ENCODE data around the gene MYO9A. TPM values are rescaled to one million over a fixed set of nuclear protein-coding genes. Genes with fewer than 3 reads are reported as not detected.

The MYO9A gene
- total RNA-seq, 1 experiment from 2014 or later: 21.4 TPM

GRCh38 chr15:71916834-71917233, 201.1 kb downstream of the MYO9A start:
- Histone ChIP-seq H3K79me1 (ENCODE audit: insufficient read depth, low read depth, low read length, poor library complexity, severe bottlenecking) (no peaks in the 10 kb centered on the region), H2AK5ac (ENCODE audit: insufficient read length, low read length) (no peak overlapping the region), H3K23me2 (ENCODE audit: insufficient read length, low read depth, low read length, poor library complexity, severe bottlenecking) (no peaks in the 10 kb centered on the region), H3K79me2 (ENCODE audit: insufficient read depth, low read length) (no peaks in the 10 kb centered on the region), H3K9me3 (ENCODE audit: control insufficient read depth, low read depth, low read length) (no peaks in the 10 kb centered on the region), H3K9ac (ENCODE audit: extremely low read depth, insufficient read length, low read length) (no peak overlapping the region), H3K4me1 (ENCODE audit: insufficient read depth, low read length) (no peaks in the 10 kb centered on the region), H3K27ac (ENCODE audit: insufficient read length, low read depth, low read length) (no peak overlapping the region), H3K4me2 (ENCODE audit: insufficient read depth, insufficient read length, low read length) (no peak overlapping the region), H3K14ac (ENCODE audit: insufficient read depth, low read length) (no peak overlapping the region), H4K8ac (replicated peaks; ENCODE audit: insufficient read length, low read depth, low read length) (no peak overlapping the region), H2BK12ac (ENCODE audit: insufficient read length, low read depth, low read length) (no peak overlapping the region), H3T11ph (ENCODE audit: low read length) (no peak overlapping the region), H3K23ac (ENCODE audit: insufficient read length, low read depth, low read length) (no peak overlapping the region), H2AFZ (ENCODE audit: low read length) (no peak overlapping the region), H2BK5ac (ENCODE audit: insufficient read length, low read length) (no peak overlapping the region), H2BK20ac (ENCODE audit: low read depth, low read length, poor library complexity, severe bottlenecking) (no peak overlapping the region), H2BK15ac (ENCODE audit: low read depth, low read length) (no peak overlapping the region), H3K18ac (ENCODE audit: insufficient read length, low read depth, low read length) (no peak overlapping the region), H3K4ac (ENCODE audit: low read depth, low read length) (no peak overlapping the region), H3K27me3 (ENCODE audit: insufficient read depth, low read length) (no peaks in the 10 kb centered on the region), H4K5ac (ENCODE audit: insufficient read length, low read depth, low read length) (no peak overlapping the region), H4K91ac (ENCODE audit: insufficient read length, low read depth, low read length) (no peak overlapping the region), H4K20me1 (ENCODE audit: control insufficient read depth, insufficient read depth, insufficient read length) (no peaks in the 10 kb centered on the region), H3K56ac (ENCODE audit: insufficient read length, low read depth, low read length) (no peak overlapping the region), H2BK120ac (ENCODE audit: low read depth, low read length, poor library complexity, severe bottlenecking) (no peak overlapping the region)
- Mint-ChIP-seq H3K27me3 (ENCODE audit: low read depth) (no peaks in the 10 kb centered on the region), H3K4me1 (peaks cover 7 to 8% of the 10 kb centered on the region in 2 experiments), H3K36me3 (ENCODE audit: insufficient read depth in 1 of 3, low read depth in 3 of 3) (no peaks in the 10 kb centered on the region), H3K9me3 (no peaks in the 10 kb centered on the region), H3K27ac (no peak overlapping the region), H3K4me3 (no peak overlapping the region)
- WGBS (ENCODE audit: extremely low coverage, insufficient read length, low lambda C conversion rate): no CpG with 5 or more reads among the region's 3 CpGs
- TF ChIP-seq CTCF (conservative IDR thresholded peaks at IDR 0.05): no peak
- DNase-seq: no peak
